Spleen (tissue), 3 donors: ENCODE measurements around the gene ACOX3.

Experiments
- POLR2A ChIP-seq, 3 donors: fragments of 450-650 bp; IDR thresholded peaks; one replicate each; pipeline ENCODE4 v1.5.1; 2017; ENCODE audit warnings: antibody characterized with exemption in 3 of 3, mild to moderate bottlenecking in 1 of 3
- POLR2AphosphoS5 ChIP-seq, 3 donors: sonication (generic); formaldehyde crosslinking; IDR thresholded peaks; one replicate each; pipeline ENCODE4 v1.5.1; 2017; ENCODE audit warnings: antibody characterized with exemption in 3 of 3

DNA sequence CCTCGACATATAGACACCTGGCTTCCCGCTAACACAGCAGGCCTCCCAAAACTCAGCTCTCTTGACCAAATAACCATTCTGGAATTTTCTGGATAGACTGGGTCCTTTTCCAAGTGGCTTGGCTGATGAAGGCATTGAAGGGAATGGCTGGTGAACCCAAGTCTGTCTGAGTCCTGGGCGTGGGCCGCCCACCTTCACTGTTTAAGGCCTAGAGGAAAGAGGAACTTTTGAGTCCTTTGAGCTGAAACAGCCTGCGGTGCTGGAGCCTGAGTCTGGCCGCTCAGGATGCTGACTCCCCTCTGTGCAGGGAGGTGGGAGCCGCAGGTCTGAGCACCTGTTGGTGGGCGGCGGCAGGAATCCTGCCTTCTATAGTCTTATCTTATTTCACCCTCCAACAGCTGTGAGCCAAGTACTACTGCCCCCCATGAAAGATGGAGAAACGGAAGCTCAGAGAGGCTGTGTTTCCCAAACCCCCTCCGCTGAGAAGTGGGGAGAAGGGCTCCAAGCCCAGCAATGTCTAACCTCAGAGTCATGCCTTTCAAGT, 23.4 kb downstream of the ACOX3 start:
- no peak for TF ChIP-seq POLR2A (IDR thresholded peaks at IDR 0.05)
- no peak for TF ChIP-seq POLR2AphosphoS5 (IDR thresholded peaks at IDR 0.05)
